ENCODE measurements around the gene ILRUN.
"Not testable (repeated sequence)": the region's sequence is repeated elsewhere in the genome, so short reads cannot be mapped to it uniquely, and the experiment has no call there.

The ILRUN gene

DNA sequence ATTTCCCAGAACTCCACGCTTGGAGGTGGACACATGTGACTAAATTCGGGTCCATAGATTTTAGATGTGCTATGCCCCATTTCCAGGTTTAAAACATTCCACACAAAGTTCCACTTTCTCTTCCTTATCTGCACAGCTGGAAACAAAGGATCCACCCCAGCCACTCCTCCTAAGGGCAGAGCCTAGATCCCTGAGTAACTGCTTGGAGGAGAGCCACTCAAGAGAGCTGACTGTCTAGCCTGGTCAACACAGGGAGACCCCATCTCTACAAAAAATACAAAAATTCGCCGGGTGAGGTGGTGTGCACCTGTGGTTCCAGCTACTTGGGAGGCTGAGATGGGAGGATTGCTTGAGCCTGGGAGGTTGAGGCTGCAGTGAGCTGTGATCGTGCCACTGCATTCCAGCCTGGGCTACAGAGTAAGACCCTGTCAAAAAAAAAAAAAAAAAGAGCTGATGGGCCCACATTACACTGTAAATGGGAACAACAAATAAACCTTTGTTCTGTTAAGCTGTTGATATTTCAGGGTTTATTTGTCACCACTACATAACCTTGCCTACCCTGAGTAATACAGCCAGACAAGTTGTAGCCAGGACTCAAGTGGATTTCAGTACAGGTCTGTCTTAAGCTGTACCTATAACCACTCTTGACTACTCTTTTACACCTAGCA, 35.0 kb upstream of the ILRUN start:
- ChIA-PET CTCF (interaction anchor here (1.2 kb wide), 1 partner anchor 17 kb away, joined by 5 read pairs; no protein-coding TSS in a partner anchor), POLR2A (interaction anchor here (0.6 kb wide), 1 partner anchor 220 kb away, joined by 3 read pairs; no protein-coding TSS in a partner anchor)
- no peak for DNase-seq
- Histone ChIP-seq H3K36me3 (ENCODE audit: control insufficient read depth in 4 of 4, insufficient read depth in 4 of 4, low read length in 3 of 4) (no peaks in the 10 kb centered on the region), H3K9me3 (ENCODE audit: control extremely low read depth in 1 of 5, control insufficient read depth in 4 of 5, insufficient read depth in 2 of 5, low read depth in 1 of 5, low read length in 4 of 5) (no peaks in the 10 kb centered on the region), H3K4me3 (ENCODE audit: control insufficient read depth in 1 of 7, extremely low read depth in 1 of 7, insufficient read depth in 4 of 7, low read depth in 2 of 7, low read length in 6 of 7) (no peak overlapping the region), H3K4me1 (ENCODE audit: control extremely low read depth in 1 of 4, control insufficient read depth in 4 of 4, insufficient read depth in 4 of 4, low read length in 3 of 4) (no peaks in the 10 kb centered on the region), H3K27ac (ENCODE audit: insufficient read depth in 1 of 2, low read depth in 1 of 2, low read length in 2 of 2, poor library complexity in 1 of 2, severe bottlenecking in 2 of 2) (no peak overlapping the region), H3K27me3 (replicated peaks in 2 of 5; ENCODE audit: control insufficient read depth in 4 of 5, insufficient read depth in 5 of 5, low read length in 4 of 5) (no peaks in the 10 kb centered on the region)
- 92% methylated on average over 2 of the region's 5 CpGs for WGBS (ENCODE audit: insufficient coverage)

DNA sequence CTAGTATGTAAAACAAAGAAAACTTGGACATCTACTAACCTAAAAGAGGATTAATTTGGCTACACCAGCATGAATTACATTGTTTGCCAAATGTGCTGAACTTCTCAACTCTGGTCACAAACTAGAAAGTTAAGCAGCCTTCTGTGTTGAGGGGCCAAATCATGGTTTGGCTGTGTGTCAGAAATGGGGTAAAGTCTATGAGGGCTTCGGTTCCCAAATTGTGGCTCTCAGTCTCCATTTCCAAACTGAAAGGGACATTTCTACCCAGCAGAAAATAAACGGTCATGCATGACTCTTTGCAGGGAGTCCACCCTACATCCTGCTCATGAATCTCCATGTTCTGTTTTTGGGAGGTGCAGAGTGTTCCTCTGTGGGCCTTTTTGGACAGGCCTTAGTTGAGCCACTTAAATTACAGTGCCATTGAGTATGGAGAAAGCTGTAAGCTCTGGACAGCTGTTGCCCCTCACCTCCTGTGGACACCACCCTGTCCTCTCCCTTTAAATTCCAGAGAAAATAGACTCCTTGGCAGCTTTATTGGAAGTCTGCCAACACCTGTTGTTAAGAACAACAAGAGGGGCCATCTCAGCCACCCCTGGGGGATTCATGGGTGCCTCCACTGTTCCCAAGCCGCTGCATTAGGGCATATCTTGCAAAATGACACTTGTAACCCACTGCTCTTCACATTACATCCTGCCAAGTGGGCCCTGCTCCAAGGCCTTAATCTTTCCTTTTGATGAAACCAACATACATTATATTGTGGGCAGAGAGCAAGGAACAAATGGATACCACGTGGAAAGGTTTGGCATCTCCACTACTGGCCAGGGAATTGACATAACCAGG, 33.3 kb upstream of the ILRUN start:
- Histone ChIP-seq H3K27ac (ENCODE audit: insufficient read depth in 1 of 2, low read depth in 1 of 2, low read length in 2 of 2, poor library complexity in 1 of 2, severe bottlenecking in 2 of 2) (no peak overlapping the region), H3K4me1 (ENCODE audit: control extremely low read depth in 1 of 4, control insufficient read depth in 4 of 4, insufficient read depth in 4 of 4, low read length in 3 of 4) (no peaks in the 10 kb centered on the region), H3K27me3 (replicated peaks in 2 of 5; ENCODE audit: control insufficient read depth in 4 of 5, insufficient read depth in 5 of 5, low read length in 4 of 5) (no peaks in the 10 kb centered on the region), H3K4me3 (ENCODE audit: control insufficient read depth in 1 of 7, extremely low read depth in 1 of 7, insufficient read depth in 4 of 7, low read depth in 2 of 7, low read length in 6 of 7) (no peak overlapping the region), H3K9me3 (ENCODE audit: control extremely low read depth in 1 of 5, control insufficient read depth in 4 of 5, insufficient read depth in 2 of 5, low read depth in 1 of 5, low read length in 4 of 5) (peaks cover 0 to 6% (median 2%) of the 10 kb centered on the region in 5 experiments), H3K36me3 (ENCODE audit: control insufficient read depth in 4 of 4, insufficient read depth in 4 of 4, low read length in 3 of 4) (no peaks in the 10 kb centered on the region)
- POLR2A ChIA-PET, result no interaction called here
- 93% methylated on average over 3 of the region's 4 CpGs for WGBS (ENCODE audit: insufficient coverage)
- CTCF ChIA-PET, result interaction anchor here (0.6 kb wide), 2 partner anchors 1152 to 1788 kb away, joined by 3 read pairs; no protein-coding TSS in a partner anchor
- DNase-seq, result no peak

DNA sequence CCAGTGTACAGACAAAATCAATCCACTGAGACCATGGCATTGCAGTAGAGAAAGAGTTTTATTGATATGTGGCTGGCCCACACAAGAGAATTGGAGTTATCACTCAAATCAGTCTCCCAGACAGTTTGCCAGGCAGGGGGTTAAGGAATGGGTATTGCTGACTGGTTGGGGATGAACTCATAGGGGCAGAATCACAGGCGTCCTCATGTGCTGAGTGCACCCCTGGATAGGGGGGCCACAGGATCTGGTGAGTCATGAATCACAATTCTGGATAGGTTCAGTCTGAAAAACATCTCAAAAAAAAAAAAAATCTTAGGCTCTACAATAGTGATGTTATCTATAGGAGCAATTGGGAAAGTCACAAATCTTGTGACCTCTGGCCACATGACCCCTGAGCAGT, 29.5 kb upstream of the ILRUN start:
- H3K4me1 ChIP-seq (ENCODE audit: control extremely low read depth in 1 of 4, control insufficient read depth in 4 of 4, insufficient read depth in 4 of 4, low read length in 3 of 4), result no peaks in the 10 kb centered on the region
- no CpG with 5 or more reads among the region's 1 CpG for WGBS (ENCODE audit: insufficient coverage)
- ChIA-PET POLR2A (no interaction called here), CTCF (no interaction called here)
- H3K27ac ChIP-seq (ENCODE audit: insufficient read depth in 1 of 2, low read depth in 1 of 2, low read length in 2 of 2, poor library complexity in 1 of 2, severe bottlenecking in 2 of 2), result no peak overlapping the region
- H3K9me3 ChIP-seq (ENCODE audit: control extremely low read depth in 1 of 5, control insufficient read depth in 4 of 5, insufficient read depth in 2 of 5, low read depth in 1 of 5, low read length in 4 of 5), result peaks cover 0 to 6% (median 2%) of the 10 kb centered on the region in 5 experiments
- H3K27me3 ChIP-seq (replicated peaks in 2 of 5; ENCODE audit: control insufficient read depth in 4 of 5, insufficient read depth in 5 of 5, low read length in 4 of 5), result no peaks in the 10 kb centered on the region
- no peak overlapping the region for H3K4me3 ChIP-seq (ENCODE audit: control insufficient read depth in 1 of 7, extremely low read depth in 1 of 7, insufficient read depth in 4 of 7, low read depth in 2 of 7, low read length in 6 of 7)
- no peaks in the 10 kb centered on the region for H3K36me3 ChIP-seq (ENCODE audit: control insufficient read depth in 4 of 4, insufficient read depth in 4 of 4, low read length in 3 of 4)
- peak in 1 of 3 donors; percentile 12 for DNase-seq

DNA sequence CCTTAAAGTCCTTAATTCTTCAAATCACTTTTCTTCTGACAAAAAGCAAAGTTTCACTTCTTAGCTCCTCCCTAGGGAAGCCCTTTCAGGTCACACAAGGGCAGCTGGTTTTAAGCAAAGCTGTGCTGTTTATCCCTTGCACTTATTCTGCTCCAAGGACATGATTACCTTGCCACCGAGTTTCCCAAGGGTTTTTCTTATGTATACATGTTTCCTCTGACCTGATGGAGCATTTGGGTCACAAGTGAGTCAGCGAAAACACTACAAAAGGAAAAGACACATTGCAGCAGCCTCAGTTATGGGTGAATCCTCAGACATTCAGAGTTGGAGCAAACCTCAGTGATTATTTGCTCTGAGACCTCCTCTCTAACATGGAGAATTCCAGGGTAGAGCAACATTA, 26.6 kb upstream of the ILRUN start:
- Histone ChIP-seq H3K27ac (ENCODE audit: insufficient read depth in 1 of 2, low read depth in 1 of 2, low read length in 2 of 2, poor library complexity in 1 of 2, severe bottlenecking in 2 of 2) (peak overlapping the region in 1 of 2 experiments; percentile 14), H3K9me3 (ENCODE audit: control extremely low read depth in 1 of 5, control insufficient read depth in 4 of 5, insufficient read depth in 2 of 5, low read depth in 1 of 5, low read length in 4 of 5) (peaks cover 0 to 6% (median 2%) of the 10 kb centered on the region in 5 experiments), H3K4me1 (ENCODE audit: control extremely low read depth in 1 of 4, control insufficient read depth in 4 of 4, insufficient read depth in 4 of 4, low read length in 3 of 4) (no peaks in the 10 kb centered on the region), H3K4me3 (ENCODE audit: control insufficient read depth in 1 of 7, extremely low read depth in 1 of 7, insufficient read depth in 4 of 7, low read depth in 2 of 7, low read length in 6 of 7) (no peak overlapping the region), H3K36me3 (ENCODE audit: control insufficient read depth in 4 of 4, insufficient read depth in 4 of 4, low read length in 3 of 4) (no peaks in the 10 kb centered on the region), H3K27me3 (replicated peaks in 2 of 5; ENCODE audit: control insufficient read depth in 4 of 5, insufficient read depth in 5 of 5, low read length in 4 of 5) (no peaks in the 10 kb centered on the region)
- ChIA-PET CTCF (no interaction called here), POLR2A (interaction anchor here (0.6 kb wide), 1 partner anchor 13 kb away, joined by 5 read pairs; no protein-coding TSS in a partner anchor)
- no peak for DNase-seq
- WGBS (ENCODE audit: insufficient coverage), result 68% methylated on average over 2 of the region's 2 CpGs

DNA sequence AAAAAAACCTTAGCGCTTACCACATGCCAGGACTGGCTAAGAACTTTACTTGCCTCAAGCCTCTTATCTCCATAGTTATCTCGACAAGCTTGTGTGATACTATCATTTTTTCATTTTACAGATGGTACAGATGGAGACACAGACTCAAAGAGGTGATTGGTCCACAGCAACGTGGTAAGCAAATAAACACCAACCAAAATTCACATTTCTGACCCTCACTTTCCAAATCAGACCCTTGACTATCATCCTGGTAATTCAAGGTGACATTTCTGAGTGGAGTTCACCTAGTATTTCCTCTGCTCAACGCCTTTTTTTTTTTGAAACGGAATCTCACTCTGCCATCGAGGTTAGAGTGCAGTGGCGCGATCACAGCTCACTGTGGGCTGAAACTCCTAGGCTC, 25.9 kb upstream of the ILRUN start:
- ChIA-PET POLR2A (interaction anchor here (0.6 kb wide), 1 partner anchor 14 kb away, joined by 5 read pairs; no protein-coding TSS in a partner anchor), CTCF (no interaction called here)
- Histone ChIP-seq H3K4me3 (ENCODE audit: control insufficient read depth in 1 of 7, extremely low read depth in 1 of 7, insufficient read depth in 4 of 7, low read depth in 2 of 7, low read length in 6 of 7) (no peak overlapping the region), H3K4me1 (ENCODE audit: control extremely low read depth in 1 of 4, control insufficient read depth in 4 of 4, insufficient read depth in 4 of 4, low read length in 3 of 4) (no peaks in the 10 kb centered on the region), H3K27me3 (replicated peaks in 2 of 5; ENCODE audit: control insufficient read depth in 4 of 5, insufficient read depth in 5 of 5, low read length in 4 of 5) (no peaks in the 10 kb centered on the region), H3K9me3 (ENCODE audit: control extremely low read depth in 1 of 5, control insufficient read depth in 4 of 5, insufficient read depth in 2 of 5, low read depth in 1 of 5, low read length in 4 of 5) (peaks cover 0 to 6% (median 2%) of the 10 kb centered on the region in 5 experiments), H3K27ac (ENCODE audit: insufficient read depth in 1 of 2, low read depth in 1 of 2, low read length in 2 of 2, poor library complexity in 1 of 2, severe bottlenecking in 2 of 2) (no peak overlapping the region), H3K36me3 (ENCODE audit: control insufficient read depth in 4 of 4, insufficient read depth in 4 of 4, low read length in 3 of 4) (no peaks in the 10 kb centered on the region)
- WGBS (ENCODE audit: insufficient coverage), result 90% methylated on average over 7 of the region's 8 CpGs
- DNase-seq, result no peak

DNA sequence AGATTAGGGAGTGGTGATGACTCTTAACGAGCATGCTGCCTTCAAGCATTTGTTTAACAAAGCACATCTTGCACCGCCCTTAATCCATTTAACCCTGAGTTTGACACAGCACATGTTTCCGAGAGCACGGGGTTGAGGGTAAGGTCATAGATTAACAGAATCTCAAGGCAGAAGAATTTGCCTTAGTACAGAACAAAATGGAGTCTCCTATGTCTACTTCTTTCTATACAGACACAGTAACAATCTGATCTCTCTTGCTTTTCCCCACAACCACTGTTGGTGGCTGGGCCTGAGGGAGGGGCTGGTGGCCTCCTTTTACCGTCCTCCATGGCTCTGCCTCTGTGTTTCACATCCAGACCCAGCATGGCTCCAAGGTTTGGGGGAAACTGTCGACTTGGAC, 23.6 kb upstream of the ILRUN start:
- H3K4me3 ChIP-seq (ENCODE audit: control insufficient read depth in 1 of 7, extremely low read depth in 1 of 7, insufficient read depth in 4 of 7, low read depth in 2 of 7, low read length in 6 of 7); H3K36me3 ChIP-seq (ENCODE audit: control insufficient read depth in 4 of 4, insufficient read depth in 4 of 4, low read length in 3 of 4); H3K9me3 ChIP-seq (ENCODE audit: control extremely low read depth in 1 of 5, control insufficient read depth in 4 of 5, insufficient read depth in 2 of 5, low read depth in 1 of 5, low read length in 4 of 5); CTCF ChIA-PET; POLR2A ChIA-PET; DNase-seq; H3K27me3 ChIP-seq (replicated peaks in 2 of 5; ENCODE audit: control insufficient read depth in 4 of 5, insufficient read depth in 5 of 5, low read length in 4 of 5); H3K27ac ChIP-seq (ENCODE audit: insufficient read depth in 1 of 2, low read depth in 1 of 2, low read length in 2 of 2, poor library complexity in 1 of 2, severe bottlenecking in 2 of 2); H3K4me1 ChIP-seq (ENCODE audit: control extremely low read depth in 1 of 4, control insufficient read depth in 4 of 4, insufficient read depth in 4 of 4, low read length in 3 of 4): not testable (repeated sequence)
- 75% methylated on average over 2 of the region's 6 CpGs for WGBS (ENCODE audit: insufficient coverage)

DNA sequence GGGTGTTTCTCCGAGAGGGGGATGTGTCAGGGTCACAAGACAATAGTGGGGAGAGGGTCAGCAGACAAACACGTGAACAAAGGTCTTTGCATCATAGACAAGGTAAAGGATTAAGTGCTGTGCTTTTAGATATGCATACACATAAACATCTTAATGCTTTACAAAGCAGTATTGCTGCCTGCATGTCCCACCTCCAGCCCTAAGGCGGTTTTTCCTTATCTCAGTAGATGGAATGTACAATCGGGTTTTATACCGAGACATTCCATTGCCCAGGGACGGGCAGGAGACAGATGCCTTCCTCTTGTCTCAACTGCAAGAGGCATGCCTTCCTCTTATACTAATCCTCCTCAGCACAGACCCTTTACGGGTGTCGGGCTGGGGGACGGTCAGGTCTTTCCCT, 23.1 kb upstream of the ILRUN start:
- H3K4me3 ChIP-seq (ENCODE audit: control insufficient read depth in 1 of 7, extremely low read depth in 1 of 7, insufficient read depth in 4 of 7, low read depth in 2 of 7, low read length in 6 of 7); DNase-seq; H3K27me3 ChIP-seq (replicated peaks in 2 of 5; ENCODE audit: control insufficient read depth in 4 of 5, insufficient read depth in 5 of 5, low read length in 4 of 5); CTCF ChIA-PET; H3K27ac ChIP-seq (ENCODE audit: insufficient read depth in 1 of 2, low read depth in 1 of 2, low read length in 2 of 2, poor library complexity in 1 of 2, severe bottlenecking in 2 of 2); POLR2A ChIA-PET; H3K4me1 ChIP-seq (ENCODE audit: control extremely low read depth in 1 of 4, control insufficient read depth in 4 of 4, insufficient read depth in 4 of 4, low read length in 3 of 4); H3K9me3 ChIP-seq (ENCODE audit: control extremely low read depth in 1 of 5, control insufficient read depth in 4 of 5, insufficient read depth in 2 of 5, low read depth in 1 of 5, low read length in 4 of 5); H3K36me3 ChIP-seq (ENCODE audit: control insufficient read depth in 4 of 4, insufficient read depth in 4 of 4, low read length in 3 of 4): not testable (repeated sequence)
- WGBS (ENCODE audit: insufficient coverage), result no CpG with 5 or more reads among the region's 9 CpGs

Measured in common myeloid progenitor, CD34-positive (primary cell).